ENCODE measurements around the gene SEPHS2. TPM values are rescaled to one million over a fixed set of nuclear protein-coding genes. Genes with fewer than 3 reads are reported as not detected.

Gene SEPHS2
- total RNA-seq, 1 experiment from 2014 or later, result 53.5 TPM

GRCh38 chr16:30481381-30481780, 35.7 kb upstream of the SEPHS2 start:
- TF ChIP-seq, protein P1, sequence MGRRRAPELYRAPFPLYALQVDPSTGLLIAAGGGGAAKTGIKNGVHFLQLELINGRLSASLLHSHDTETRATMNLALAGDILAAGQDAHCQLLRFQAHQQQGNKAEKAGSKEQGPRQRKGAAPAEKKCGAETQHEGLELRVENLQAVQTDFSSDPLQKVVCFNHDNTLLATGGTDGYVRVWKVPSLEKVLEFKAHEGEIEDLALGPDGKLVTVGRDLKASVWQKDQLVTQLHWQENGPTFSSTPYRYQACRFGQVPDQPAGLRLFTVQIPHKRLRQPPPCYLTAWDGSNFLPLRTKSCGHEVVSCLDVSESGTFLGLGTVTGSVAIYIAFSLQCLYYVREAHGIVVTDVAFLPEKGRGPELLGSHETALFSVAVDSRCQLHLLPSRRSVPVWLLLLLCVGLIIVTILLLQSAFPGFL (CRISPR knock-in tag; IDR thresholded peaks at IDR 0.05; ENCODE audit: borderline replicate concordance), result no peak
- no peak for TF ChIP-seq MYBL2 (CRISPR knock-in tag; IDR thresholded peaks at IDR 0.05)
- no peak for TF ChIP-seq GRHL2 (CRISPR knock-in tag; IDR thresholded peaks at IDR 0.05; ENCODE audit: insufficient replicate concordance, severe bottlenecking)
- TF ChIP-seq ZMAT4 (CRISPR knock-in tag; IDR thresholded peaks at IDR 0.05), result no peak
- TF ChIP-seq ARID4B (CRISPR knock-in tag; IDR thresholded peaks at IDR 0.05; ENCODE audit: borderline replicate concordance), result no peak
- TF ChIP-seq NR1H2 (CRISPR knock-in tag; IDR thresholded peaks at IDR 0.05), result no peak
- TF ChIP-seq ZNF396 (CRISPR knock-in tag; IDR thresholded peaks at IDR 0.05; ENCODE audit: borderline replicate concordance), result no peak
- no peak for TF ChIP-seq NFE2L1 (CRISPR knock-in tag; IDR thresholded peaks at IDR 0.05)
- no peak for TF ChIP-seq EMX1 (CRISPR knock-in tag; IDR thresholded peaks at IDR 0.05)
- TF ChIP-seq MXD4 (CRISPR knock-in tag; IDR thresholded peaks at IDR 0.05; ENCODE audit: borderline replicate concordance), result no peak
- TF ChIP-seq, protein P2, sequence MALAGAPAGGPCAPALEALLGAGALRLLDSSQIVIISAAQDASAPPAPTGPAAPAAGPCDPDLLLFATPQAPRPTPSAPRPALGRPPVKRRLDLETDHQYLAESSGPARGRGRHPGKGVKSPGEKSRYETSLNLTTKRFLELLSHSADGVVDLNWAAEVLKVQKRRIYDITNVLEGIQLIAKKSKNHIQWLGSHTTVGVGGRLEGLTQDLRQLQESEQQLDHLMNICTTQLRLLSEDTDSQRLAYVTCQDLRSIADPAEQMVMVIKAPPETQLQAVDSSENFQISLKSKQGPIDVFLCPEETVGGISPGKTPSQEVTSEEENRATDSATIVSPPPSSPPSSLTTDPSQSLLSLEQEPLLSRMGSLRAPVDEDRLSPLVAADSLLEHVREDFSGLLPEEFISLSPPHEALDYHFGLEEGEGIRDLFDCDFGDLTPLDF (CRISPR knock-in tag; IDR thresholded peaks at IDR 0.05), result no peak
- TF ChIP-seq, protein P3, sequence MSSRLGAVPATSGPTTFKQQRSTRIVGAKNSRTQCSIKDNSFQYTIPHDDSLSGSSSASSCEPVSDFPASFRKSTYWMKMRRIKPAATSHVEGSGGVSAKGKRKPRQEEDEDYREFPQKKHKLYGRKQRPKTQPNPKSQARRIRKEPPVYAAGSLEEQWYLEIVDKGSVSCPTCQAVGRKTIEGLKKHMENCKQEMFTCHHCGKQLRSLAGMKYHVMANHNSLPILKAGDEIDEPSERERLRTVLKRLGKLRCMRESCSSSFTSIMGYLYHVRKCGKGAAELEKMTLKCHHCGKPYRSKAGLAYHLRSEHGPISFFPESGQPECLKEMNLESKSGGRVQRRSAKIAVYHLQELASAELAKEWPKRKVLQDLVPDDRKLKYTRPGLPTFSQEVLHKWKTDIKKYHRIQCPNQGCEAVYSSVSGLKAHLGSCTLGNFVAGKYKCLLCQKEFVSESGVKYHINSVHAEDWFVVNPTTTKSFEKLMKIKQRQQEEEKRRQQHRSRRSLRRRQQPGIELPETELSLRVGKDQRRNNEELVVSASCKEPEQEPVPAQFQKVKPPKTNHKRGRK (CRISPR knock-in tag; IDR thresholded peaks at IDR 0.05; ENCODE audit: borderline replicate concordance), result no peak
- no peak for TF ChIP-seq TEAD4 (CRISPR knock-in tag; IDR thresholded peaks at IDR 0.05)
- no peak for TF ChIP-seq CREB1 (CRISPR knock-in tag; IDR thresholded peaks at IDR 0.05)
- TF ChIP-seq ZNF121 (CRISPR knock-in tag; IDR thresholded peaks at IDR 0.05), result no peak
- no peak for TF ChIP-seq STAT6 (CRISPR knock-in tag; conservative IDR thresholded peaks at IDR 0.05; ENCODE audit: low read depth)
- no peak for TF ChIP-seq JAZF1 (CRISPR knock-in tag; IDR thresholded peaks at IDR 0.05)
- TF ChIP-seq NFATC4 (CRISPR knock-in tag; IDR thresholded peaks at IDR 0.05), result no peak
- TF ChIP-seq IRF1 (CRISPR knock-in tag; IDR thresholded peaks at IDR 0.05), result no peak
- Mint-ChIP-seq H3K4me3 (no peak overlapping the region), H3K4me1 (no peaks in the 10 kb centered on the region), H3K9me3 (no peaks in the 10 kb centered on the region), H3K27me3 (ENCODE audit: low read depth) (peaks cover 18% of the 10 kb centered on the region), H3K36me3 (no peaks in the 10 kb centered on the region), H3K27ac (no peak overlapping the region)
- DNase-seq (ENCODE audit: low spot score), result no peak
- ChIA-PET CTCF (interaction anchor here (1.2 to 1.3 kb wide), 3 partner anchors 51 to 134 kb away, joined by 3 to 4 read pairs (median 4); partner anchors contain the start of gene DCTPP1), POLR2A (no interaction called here)
- no peak for ATAC-seq
